ENCODE data around the gene LGALS8.
"Not testable (repeated sequence)": the region's sequence is repeated elsewhere in the genome, so short reads cannot be mapped to it uniquely, and the experiment has no call there.

Gene LGALS8

GRCh38 chr1:236523704-236524141, at the start of gene LGALS8:
Gene LGALS8, plus strand, starts transcription at chr1:236523982. Its CDS starts 2,089 bp downstream, at chr1:236526071.
- DNase-seq (ENCODE audit: low read depth in 2 of 2, low spot score in 1 of 2): peak; percentile 54 to 73

GRCh38 chr1:236476019-236476418, 47.8 kb upstream of the LGALS8 start:
- no peak for DNase-seq (ENCODE audit: low read depth in 2 of 2, low spot score in 1 of 2)

GRCh38 chr1:236480758-236481436, 42.9 kb upstream of the LGALS8 start:
- DNase-seq (ENCODE audit: low read depth in 2 of 2, low spot score in 1 of 2): no peak

GRCh38 chr1:236484310-236484971, 39.3 kb upstream of the LGALS8 start:
- DNase-seq (ENCODE audit: low read depth in 2 of 2, low spot score in 1 of 2): no peak

- no peak for DNase-seq (ENCODE audit: low read depth in 2 of 2, low spot score in 1 of 2)
Measured at GRCh38 chr1:236486356-236487002, 37.3 kb upstream of the LGALS8 start.

GRCh38 chr1:236489161-236489560, 34.6 kb upstream of the LGALS8 start:
- DNase-seq (ENCODE audit: low read depth in 2 of 2, low spot score in 1 of 2): not testable (repeated sequence)

- DNase-seq (ENCODE audit: low read depth in 2 of 2, low spot score in 1 of 2): no peak
Measured at GRCh38 chr1:236489710-236490377, 33.9 kb upstream of the LGALS8 start.

GRCh38 chr1:236491469-236492136, 32.2 kb upstream of the LGALS8 start:
- no peak for DNase-seq (ENCODE audit: low read depth in 2 of 2, low spot score in 1 of 2)

GRCh38 chr1:236492378-236492777, 31.4 kb upstream of the LGALS8 start:
- no peak for DNase-seq (ENCODE audit: low read depth in 2 of 2, low spot score in 1 of 2)

GRCh38 chr1:236494082-236494481, 29.7 kb upstream of the LGALS8 start:
- no peak for DNase-seq (ENCODE audit: low read depth in 2 of 2, low spot score in 1 of 2)

GRCh38 chr1:236494586-236495466, 29.0 kb upstream of the LGALS8 start:
- no peak for DNase-seq (ENCODE audit: low read depth in 2 of 2, low spot score in 1 of 2)

GRCh38 chr1:236495467-236496112, 28.2 kb upstream of the LGALS8 start:
- DNase-seq (ENCODE audit: low read depth in 2 of 2, low spot score in 1 of 2): no peak

GRCh38 chr1:236497908-236498307, 25.9 kb upstream of the LGALS8 start:
- no peak for DNase-seq (ENCODE audit: low read depth in 2 of 2, low spot score in 1 of 2)

GRCh38 chr1:236501093-236501492, 22.7 kb upstream of the LGALS8 start:
- no peak for DNase-seq (ENCODE audit: low read depth in 2 of 2, low spot score in 1 of 2)

GRCh38 chr1:236502579-236502971, 21.2 kb upstream of the LGALS8 start:
- DNase-seq (ENCODE audit: low read depth in 2 of 2, low spot score in 1 of 2): no peak

GRCh38 chr1:236502972-236503639, 20.7 kb upstream of the LGALS8 start:
- no peak for DNase-seq (ENCODE audit: low read depth in 2 of 2, low spot score in 1 of 2)

- DNase-seq (ENCODE audit: low read depth in 2 of 2, low spot score in 1 of 2): not testable (repeated sequence)
Measured at GRCh38 chr1:236504338-236504737, 19.4 kb upstream of the LGALS8 start.

- DNase-seq (ENCODE audit: low read depth in 2 of 2, low spot score in 1 of 2): no peak
Measured at GRCh38 chr1:236507022-236507700, 16.6 kb upstream of the LGALS8 start.
